Brain pericyte (primary cell): ENCODE data around the gene HSD17B2.

Source experiments
- DNase-seq: peaks from one replicate; pipeline ENCODE4 v3.0.0-alpha.2; 2012; ENCODE audit warnings: low read depth, low spot score

Gene HSD17B2

GRCh38 chr16:82047374-82047773, 12.3 kb downstream of the HSD17B2 start:
- no peak for DNase-seq

DNA sequence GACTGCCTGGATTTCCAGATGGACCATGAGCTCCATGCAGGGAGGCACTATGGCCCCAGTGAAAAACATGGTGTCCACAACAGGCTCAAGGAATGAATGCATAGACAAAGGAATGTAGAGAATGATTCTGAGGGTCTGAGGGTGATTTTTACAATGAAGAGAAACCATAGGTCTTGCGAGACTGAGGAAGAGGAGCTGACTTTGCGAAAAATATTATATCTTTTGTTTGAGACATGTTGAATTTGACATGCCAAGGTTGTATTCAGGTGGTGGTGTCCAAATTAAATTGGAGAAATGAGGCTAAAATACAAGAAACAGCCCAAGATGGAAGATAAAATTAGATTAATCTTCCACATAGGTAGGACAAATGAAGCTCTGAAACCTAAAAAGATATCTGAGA, 12.7 kb downstream of the HSD17B2 start:
- no peak for DNase-seq

GRCh38 chr16:82049484-82049883, 14.4 kb downstream of the HSD17B2 start:
- no peak for DNase-seq

DNA sequence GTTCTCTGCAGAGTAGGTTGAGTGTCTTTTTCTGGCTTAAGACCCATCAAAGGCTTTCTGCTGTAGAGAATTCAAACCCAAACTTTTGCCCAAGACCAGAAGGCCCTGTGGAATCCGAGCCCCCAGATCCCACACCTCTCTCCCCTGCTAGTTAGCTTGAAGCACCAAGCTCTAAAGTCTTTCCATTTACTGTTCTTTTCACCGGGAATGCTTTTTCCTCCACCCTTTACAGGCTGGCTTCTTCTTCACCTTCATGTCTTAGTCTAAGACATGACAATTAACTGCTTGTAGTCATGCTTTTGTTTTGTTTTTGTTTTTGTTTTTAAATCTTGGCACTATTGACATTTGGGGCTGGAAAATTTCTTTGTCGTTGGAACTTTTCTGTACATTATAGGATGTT, 15.5 kb downstream of the HSD17B2 start:
- no peak for DNase-seq

DNA sequence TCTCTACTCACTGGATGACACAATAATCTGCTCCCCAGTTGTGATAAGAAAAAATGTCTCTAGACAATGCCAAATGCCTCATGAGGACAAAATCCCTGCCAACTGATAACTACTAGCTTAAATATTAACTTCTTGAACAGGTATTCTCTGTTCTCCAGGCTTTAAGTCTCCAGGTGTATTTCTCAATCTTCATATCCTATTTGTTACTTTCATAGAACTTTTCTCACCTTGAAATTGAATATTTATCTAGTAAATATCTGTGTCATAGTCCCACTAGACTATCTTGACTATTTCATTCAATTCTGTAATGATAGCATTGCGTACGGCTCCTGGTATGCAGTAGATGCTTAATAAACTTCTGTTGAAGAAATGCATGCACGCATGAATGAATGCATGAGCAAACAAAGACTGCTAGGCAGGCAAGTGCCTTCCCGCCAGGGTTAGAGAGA, 15.9 kb downstream of the HSD17B2 start:
- DNase-seq, result no peak

DNA sequence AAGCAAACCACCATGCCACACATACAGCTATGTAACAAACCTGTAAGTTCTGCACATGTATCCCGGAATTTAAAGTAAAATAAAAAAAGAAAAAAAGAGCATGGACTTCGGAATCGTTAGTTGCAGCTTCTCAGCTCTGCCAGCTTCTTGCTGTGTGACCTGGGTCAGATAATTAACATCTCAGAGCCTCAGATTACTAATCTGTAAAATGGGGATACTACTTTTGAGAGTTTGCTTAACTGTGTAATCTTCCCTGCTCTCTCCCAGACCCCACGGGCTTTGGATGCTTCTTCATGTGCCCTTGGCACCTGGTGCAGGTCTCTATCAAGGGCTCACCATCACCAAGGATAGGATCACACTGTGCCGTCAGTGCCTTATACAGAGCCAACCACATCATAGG, 16.6 kb downstream of the HSD17B2 start:
- DNase-seq, result no peak

DNA sequence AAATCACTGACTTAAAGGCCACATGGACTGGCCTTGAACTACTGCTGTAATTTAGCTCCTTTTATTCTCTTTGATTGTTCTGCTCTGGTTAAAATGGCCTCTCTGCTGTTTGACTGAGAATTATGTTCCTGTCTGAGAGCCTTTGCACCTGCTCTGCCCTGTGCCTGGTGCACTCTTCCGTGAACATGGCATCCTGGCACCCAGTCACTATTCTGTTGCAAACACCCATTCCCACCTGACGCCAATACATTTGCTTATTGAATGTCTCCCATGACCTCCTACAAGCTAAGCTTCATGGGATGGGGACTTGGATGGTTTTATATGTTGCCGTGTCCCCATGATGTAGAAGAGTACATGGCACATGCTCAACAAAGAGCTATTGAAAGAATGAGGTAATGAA, 20.1 kb downstream of the HSD17B2 start:
- no peak for DNase-seq

DNA sequence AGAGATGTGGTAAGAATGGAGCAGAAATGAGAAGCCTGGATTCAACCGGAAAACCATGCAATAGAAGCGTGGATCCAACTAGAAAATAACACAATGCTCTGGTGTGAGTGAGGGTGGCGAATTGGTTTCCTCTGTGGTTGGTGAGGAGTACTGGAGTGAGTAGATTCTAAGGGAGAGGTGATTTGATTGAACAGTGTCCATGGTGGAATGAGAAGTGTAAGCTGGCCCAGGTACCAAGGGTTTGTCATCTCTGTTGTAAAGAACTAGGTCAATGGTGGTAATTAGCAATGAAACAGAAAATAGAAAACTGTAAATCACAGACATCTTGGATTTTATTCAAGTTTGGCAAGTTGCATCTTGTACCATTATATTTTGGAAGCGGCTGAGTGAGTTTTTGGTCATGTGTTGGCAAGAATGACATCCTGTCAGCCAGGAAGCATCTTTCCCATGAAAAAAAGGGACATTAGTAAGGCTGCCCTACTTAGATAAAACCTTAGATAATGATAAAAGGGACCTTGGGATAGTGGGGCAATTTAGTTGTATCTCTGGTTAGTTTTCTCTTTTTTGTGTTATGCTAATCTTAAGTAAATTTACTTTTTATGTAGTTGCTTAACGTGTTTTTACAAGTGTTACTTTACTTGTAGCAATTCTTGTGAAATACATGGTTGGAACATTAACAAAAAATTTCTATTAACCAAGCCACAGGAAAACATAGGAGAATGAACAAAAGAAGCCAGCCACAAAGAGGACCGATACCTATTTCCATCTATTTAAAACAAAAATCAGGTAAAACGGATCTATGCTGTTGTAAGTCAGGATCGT, 20.9 kb downstream of the HSD17B2 start:
- no peak for DNase-seq

DNA sequence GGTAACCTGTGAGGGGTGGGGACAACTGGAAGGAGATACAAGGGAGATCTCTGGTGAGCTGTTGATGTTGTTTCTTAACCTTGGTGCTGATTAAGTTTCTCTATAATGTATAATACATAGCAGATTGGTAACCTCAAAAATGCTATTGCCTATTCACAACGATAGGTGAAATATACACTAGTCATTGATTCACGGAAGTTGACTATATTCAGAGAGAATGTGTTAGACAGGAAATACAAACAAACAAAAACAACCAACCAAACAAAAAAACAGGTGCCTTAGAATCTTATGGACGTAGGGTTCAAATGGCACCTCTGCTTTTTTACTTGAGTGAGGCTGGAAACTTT, 21.5 kb downstream of the HSD17B2 start:
- DNase-seq, result no peak

- no peak for DNase-seq
These were observed 24.3 kb downstream of the HSD17B2 start for GRCh38 chr16:82059161-82059982.

DNA sequence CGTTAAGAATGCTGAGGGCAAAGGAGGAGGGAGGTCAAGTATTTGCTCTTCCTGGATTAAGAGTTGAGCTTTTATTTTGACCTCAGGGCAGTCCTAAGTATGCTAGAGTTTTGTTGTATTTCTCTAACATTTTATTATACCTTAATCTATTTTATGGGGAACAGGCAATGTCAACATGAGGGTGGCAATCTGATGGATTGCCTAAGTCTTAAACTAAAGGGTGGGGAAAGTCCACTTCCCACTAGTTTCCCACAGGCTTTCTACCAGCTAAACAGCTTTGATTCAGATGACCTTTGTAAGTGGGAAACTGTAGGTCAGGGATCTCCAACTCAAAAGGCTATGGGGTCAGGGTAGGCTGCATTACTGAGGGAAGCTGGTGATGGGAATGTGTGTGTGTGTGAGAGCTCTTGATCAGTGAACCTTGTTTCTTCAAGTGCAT, 24.9 kb downstream of the HSD17B2 start:
- no peak for DNase-seq

DNA sequence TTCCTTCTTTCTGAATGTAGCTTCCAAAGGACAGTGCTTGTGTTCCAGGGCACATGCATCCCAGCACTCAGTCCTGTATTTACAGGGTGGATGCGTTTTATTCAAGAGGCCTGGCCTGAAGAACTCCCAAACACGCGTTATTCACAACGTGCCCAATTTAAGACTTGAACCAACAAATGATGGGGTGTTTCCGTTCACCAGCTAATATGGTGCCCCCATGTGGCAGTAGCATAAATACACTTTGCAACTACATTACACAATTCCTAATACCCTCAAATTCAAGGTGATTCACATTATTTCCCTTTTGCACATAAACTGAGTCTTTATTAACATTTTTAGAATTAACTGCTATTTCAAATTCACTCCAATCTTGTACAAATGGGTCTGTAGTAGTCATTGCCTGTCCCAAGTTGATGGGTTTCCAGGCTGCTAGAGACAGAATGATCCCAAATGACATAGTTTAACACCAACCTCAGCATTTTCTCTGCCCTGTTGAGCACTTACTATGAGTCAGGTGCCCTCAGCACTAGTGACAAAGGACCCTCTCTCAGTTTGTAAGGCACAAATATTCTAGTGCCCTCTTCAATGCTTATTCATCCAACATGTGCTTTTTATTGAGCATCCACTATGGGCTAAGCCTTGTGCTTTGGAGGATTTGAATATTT, 26.9 kb downstream of the HSD17B2 start:
- no peak for DNase-seq

DNA sequence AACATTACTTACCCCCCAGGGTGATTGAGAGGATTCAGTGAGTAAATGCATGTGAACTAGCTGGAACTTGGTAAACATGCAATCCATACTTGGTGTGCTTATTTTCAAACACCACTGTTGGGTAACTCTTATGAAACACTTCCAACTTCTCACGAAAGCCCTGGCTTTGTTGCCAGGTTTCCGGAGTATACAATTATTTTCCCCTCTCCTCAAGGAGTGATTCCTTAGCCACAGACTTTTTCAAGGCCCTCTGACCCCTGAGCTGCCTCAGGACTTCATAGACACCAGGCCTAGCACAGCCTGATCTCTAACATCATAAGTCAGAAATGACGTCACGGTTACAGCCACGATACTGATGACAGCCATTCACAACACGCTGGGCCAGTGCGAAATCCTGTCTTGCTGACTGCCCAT, 27.6 kb downstream of the HSD17B2 start:
- DNase-seq, result no peak

GRCh38 chr16:82063456-82064082, 28.5 kb downstream of the HSD17B2 start:
- no peak for DNase-seq

GRCh38 chr16:82067042-82067803, 32.2 kb downstream of the HSD17B2 start:
- DNase-seq, result no peak

DNA sequence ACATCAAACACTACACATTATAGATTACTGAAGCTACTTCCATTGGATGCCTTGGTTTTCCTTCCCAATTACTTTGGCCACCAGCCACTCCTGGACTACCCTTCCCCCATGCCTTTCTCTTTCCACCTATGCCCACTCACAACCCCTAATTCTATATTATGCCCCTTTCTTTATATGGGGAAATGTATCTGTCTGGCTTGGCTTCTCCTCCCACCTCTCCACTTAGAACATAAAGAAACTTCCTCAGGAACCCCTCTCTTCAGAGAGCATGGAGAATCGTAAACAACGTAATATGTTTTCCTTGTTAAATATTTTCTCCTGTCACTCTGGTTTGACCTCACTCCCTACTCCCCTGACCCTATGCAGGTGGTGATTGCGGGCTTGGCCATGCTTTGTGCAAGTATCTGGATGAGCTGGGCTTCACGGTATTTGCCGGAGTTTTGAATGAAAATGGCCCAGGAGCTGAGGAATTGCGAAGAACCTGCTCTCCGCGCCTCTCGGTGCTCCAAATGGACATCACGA, 32.8 kb downstream of the HSD17B2 start:
- no peak for DNase-seq

GRCh38 chr16:82070656-82071369, 35.8 kb downstream of the HSD17B2 start:
- DNase-seq, result no peak

DNA sequence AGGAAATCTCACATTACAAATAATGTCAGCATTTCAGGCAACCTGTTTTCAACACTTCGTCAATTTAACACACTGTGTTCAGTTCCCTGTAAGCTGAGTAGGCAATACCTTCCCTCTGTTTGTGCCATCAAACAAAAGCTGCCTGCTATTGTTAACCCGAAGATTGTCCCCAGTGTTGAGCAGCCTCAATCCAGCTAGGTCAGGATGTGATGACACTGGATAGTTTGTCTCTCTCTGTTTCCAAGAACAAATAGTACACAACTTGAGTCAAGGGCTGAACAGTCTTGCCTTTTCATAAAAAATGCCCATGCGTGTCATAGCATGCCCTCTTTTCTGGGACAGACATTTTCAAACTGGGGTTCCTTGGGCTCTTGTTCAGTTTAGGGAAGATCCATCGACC, 36.4 kb downstream of the HSD17B2 start:
- DNase-seq, result no peak

DNA sequence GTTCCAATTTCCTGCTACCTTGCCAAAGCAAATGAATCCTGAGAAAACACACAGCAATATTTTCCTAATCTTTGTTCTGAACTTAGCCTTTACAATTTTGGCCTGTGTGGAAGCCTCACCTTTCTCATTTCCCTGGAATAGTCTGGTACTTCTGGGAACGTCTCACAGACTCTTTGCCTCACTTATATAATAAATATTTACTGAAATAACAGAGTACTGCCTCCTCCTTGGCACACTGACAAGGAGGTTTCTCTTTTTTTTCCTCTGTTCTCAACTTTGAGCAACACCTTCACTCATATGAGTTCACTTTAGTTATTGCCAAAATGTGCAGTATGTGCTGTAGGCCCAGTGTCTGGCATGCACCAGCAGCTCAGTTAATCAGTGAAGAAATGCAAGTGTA, 37.3 kb downstream of the HSD17B2 start:
- DNase-seq, result no peak

GRCh38 chr16:82074019-82074558, 39.0 kb downstream of the HSD17B2 start:
- no peak for DNase-seq
